ENCODE measurements around the gene ATP2C2. TPM values are rescaled to one million over a fixed set of nuclear protein-coding genes. Genes with fewer than 3 reads are reported as not detected.

Gene ATP2C2
- total RNA-seq, 1 experiment from 2014 or later, result 0.67 TPM

DNA sequence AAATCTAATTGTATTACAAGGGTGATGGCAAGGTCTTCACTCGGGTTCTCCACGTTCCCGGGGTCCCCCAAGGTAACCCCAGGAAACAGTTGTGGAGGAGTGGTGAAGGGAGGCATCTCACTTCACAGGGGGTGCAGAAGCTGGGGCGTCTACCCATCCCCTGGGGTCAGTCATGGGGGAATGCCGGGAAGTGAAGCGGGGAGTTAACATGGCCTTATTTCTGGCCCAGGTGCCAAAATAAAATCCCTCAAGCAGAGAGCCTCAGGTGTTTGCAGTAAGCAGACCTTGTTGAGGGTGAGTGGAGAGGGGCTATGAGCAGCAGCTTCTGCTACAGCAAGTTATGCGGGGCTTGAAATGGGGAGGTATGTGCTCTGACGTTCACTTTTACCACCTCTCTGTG, 9.0 kb upstream of the ATP2C2 start:
- intact Hi-C loops (cut with micrococcal nuclease; ENCODE audit: unreplicated experiment), result no loop called here
- Histone ChIP-seq H3K4me3 (ENCODE audit: low read depth in 2 of 2, low read length in 2 of 2) (no peak overlapping the region), H3K27ac (ENCODE audit: low read length) (no peak overlapping the region), H3K9me3 (ENCODE audit: control insufficient read depth, insufficient read depth, low read depth, low read length) (no peaks in the 10 kb centered on the region), H3K36me3 (ENCODE audit: control insufficient read depth, insufficient read depth, low read length) (no peaks in the 10 kb centered on the region), H3K27me3 (ENCODE audit: control insufficient read depth, insufficient read depth, low read length) (no peaks in the 10 kb centered on the region), H3K4me1 (ENCODE audit: control insufficient read depth, insufficient read depth, low read length) (no peaks in the 10 kb centered on the region)
- ATAC-seq (no peak), DNase-seq (ENCODE audit: low read depth, low spot score) (no peak)
- BruUV-seq (replicated peaks), result no TSS peak
- in situ Hi-C loops (cut with HindIII; ENCODE audit: low pct_unique_long_range_greater_than_20kb, low sequenced_read_pairs), result no loop called here
- ChIA-PET CTCF (no interaction called here), POLR2A (no interaction called here)
- TF ChIP-seq POLR2AphosphoS5 (IDR thresholded peaks at IDR 0.05; ENCODE audit: low read depth, low read length) (no peak), SIN3A (IDR thresholded peaks at IDR 0.05; ENCODE audit: borderline replicate concordance, insufficient read depth, low read depth, low read length) (no peak), CTCF (IDR thresholded peaks at IDR 0.05) (no peak), TCF7L2 (IDR thresholded peaks at IDR 0.05; ENCODE audit: low read depth, low read length) (no peak)
- TF ChIP-seq, protein P1, sequence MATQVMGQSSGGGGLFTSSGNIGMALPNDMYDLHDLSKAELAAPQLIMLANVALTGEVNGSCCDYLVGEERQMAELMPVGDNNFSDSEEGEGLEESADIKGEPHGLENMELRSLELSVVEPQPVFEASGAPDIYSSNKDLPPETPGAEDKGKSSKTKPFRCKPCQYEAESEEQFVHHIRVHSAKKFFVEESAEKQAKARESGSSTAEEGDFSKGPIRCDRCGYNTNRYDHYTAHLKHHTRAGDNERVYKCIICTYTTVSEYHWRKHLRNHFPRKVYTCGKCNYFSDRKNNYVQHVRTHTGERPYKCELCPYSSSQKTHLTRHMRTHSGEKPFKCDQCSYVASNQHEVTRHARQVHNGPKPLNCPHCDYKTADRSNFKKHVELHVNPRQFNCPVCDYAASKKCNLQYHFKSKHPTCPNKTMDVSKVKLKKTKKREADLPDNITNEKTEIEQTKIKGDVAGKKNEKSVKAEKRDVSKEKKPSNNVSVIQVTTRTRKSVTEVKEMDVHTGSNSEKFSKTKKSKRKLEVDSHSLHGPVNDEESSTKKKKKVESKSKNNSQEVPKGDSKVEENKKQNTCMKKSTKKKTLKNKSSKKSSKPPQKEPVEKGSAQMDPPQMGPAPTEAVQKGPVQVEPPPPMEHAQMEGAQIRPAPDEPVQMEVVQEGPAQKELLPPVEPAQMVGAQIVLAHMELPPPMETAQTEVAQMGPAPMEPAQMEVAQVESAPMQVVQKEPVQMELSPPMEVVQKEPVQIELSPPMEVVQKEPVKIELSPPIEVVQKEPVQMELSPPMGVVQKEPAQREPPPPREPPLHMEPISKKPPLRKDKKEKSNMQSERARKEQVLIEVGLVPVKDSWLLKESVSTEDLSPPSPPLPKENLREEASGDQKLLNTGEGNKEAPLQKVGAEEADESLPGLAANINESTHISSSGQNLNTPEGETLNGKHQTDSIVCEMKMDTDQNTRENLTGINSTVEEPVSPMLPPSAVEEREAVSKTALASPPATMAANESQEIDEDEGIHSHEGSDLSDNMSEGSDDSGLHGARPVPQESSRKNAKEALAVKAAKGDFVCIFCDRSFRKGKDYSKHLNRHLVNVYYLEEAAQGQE (IDR thresholded peaks at IDR 0.05; ENCODE audit: insufficient read depth in 1 of 2, low read depth in 2 of 2, low read length in 1 of 2), result no peak

GRCh38 chr16:84360170-84360569, 8.2 kb upstream of the ATP2C2 start:
- Histone ChIP-seq H3K27me3 (ENCODE audit: control insufficient read depth, insufficient read depth, low read length) (no peaks in the 10 kb centered on the region), H3K4me3 (ENCODE audit: low read depth in 2 of 2, low read length in 2 of 2) (no peak overlapping the region), H3K4me1 (ENCODE audit: control insufficient read depth, insufficient read depth, low read length) (no peaks in the 10 kb centered on the region), H3K9me3 (ENCODE audit: control insufficient read depth, insufficient read depth, low read depth, low read length) (no peaks in the 10 kb centered on the region), H3K27ac (ENCODE audit: low read length) (no peak overlapping the region), H3K36me3 (ENCODE audit: control insufficient read depth, insufficient read depth, low read length) (no peaks in the 10 kb centered on the region)
- no TSS peak for BruUV-seq (replicated peaks)
- CTCF ChIA-PET, result no interaction called here
- POLR2A ChIA-PET, result no interaction called here
- TF ChIP-seq CTCF (IDR thresholded peaks at IDR 0.05), result no peak
- TF ChIP-seq SIN3A (IDR thresholded peaks at IDR 0.05; ENCODE audit: borderline replicate concordance, insufficient read depth, low read depth, low read length), result no peak
- TF ChIP-seq POLR2AphosphoS5 (IDR thresholded peaks at IDR 0.05; ENCODE audit: low read depth, low read length), result no peak
- TF ChIP-seq TCF7L2 (IDR thresholded peaks at IDR 0.05; ENCODE audit: low read depth, low read length), result no peak
- TF ChIP-seq, protein P1 (IDR thresholded peaks at IDR 0.05; ENCODE audit: insufficient read depth in 1 of 2, low read depth in 2 of 2, low read length in 1 of 2), result no peak
- in situ Hi-C loops (cut with HindIII; ENCODE audit: low pct_unique_long_range_greater_than_20kb, low sequenced_read_pairs) (no loop called here), intact Hi-C loops (cut with micrococcal nuclease; ENCODE audit: unreplicated experiment) (no loop called here)
- no peak for DNase-seq (ENCODE audit: low read depth, low spot score)
- no peak for ATAC-seq

Data from Panc1 (cell line).